ENCODE results near the gene WRAP73. TPM values are rescaled to one million over a fixed set of nuclear protein-coding genes. Genes with fewer than 3 reads are reported as not detected.

The WRAP73 gene
- total and polyA plus RNA-seq, 9 of the 15 experiments (the other 6 are each of a cell fraction or from before 2014, with no cell fraction given), result 4.3 to 51.8 (median 30.1) TPM

DNA sequence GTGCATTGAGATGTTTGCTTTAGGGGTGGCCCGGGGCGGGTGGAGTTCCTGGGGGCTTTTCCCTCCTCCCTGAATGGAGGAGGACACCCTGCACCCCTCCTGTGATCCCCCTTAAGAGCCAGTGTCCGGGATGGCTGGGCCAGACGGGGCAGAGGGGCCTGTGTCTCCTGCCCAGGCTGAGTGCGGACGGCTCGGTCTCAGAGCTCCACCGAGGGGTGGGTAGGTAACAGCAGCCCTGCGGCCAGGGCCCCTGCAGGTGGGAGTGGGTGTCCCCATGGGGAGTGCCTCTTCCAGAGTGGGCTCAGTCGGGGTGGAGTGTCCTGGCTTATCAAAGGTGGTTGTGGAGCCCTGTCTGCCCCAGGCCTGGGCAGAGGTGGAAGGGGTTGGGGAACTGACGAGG lies 25.5 kb upstream of the WRAP73 start (continued):
- TF ChIP-seq, protein P1, sequence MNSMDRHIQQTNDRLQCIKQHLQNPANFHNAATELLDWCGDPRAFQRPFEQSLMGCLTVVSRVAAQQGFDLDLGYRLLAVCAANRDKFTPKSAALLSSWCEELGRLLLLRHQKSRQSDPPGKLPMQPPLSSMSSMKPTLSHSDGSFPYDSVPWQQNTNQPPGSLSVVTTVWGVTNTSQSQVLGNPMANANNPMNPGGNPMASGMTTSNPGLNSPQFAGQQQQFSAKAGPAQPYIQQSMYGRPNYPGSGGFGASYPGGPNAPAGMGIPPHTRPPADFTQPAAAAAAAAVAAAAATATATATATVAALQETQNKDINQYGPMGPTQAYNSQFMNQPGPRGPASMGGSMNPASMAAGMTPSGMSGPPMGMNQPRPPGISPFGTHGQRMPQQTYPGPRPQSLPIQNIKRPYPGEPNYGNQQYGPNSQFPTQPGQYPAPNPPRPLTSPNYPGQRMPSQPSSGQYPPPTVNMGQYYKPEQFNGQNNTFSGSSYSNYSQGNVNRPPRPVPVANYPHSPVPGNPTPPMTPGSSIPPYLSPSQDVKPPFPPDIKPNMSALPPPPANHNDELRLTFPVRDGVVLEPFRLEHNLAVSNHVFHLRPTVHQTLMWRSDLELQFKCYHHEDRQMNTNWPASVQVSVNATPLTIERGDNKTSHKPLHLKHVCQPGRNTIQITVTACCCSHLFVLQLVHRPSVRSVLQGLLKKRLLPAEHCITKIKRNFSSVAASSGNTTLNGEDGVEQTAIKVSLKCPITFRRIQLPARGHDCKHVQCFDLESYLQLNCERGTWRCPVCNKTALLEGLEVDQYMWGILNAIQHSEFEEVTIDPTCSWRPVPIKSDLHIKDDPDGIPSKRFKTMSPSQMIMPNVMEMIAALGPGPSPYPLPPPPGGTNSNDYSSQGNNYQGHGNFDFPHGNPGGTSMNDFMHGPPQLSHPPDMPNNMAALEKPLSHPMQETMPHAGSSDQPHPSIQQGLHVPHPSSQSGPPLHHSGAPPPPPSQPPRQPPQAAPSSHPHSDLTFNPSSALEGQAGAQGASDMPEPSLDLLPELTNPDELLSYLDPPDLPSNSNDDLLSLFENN (IDR thresholded peaks at IDR 0.05; ENCODE audit: low read depth in 2 of 2, low read length in 2 of 2), result no peak
- TF ChIP-seq RAD51 (IDR thresholded peaks at IDR 0.05; ENCODE audit: borderline replicate concordance, low read depth) (no peak), HDGF (IDR thresholded peaks at IDR 0.05) (no peak), KLF13 (tag; IDR thresholded peaks at IDR 0.05; ENCODE audit: borderline replicate concordance, low read depth) (no peak), SMARCB1 (IDR thresholded peaks at IDR 0.05; ENCODE audit: insufficient read length, low read depth) (no peak)

DNA sequence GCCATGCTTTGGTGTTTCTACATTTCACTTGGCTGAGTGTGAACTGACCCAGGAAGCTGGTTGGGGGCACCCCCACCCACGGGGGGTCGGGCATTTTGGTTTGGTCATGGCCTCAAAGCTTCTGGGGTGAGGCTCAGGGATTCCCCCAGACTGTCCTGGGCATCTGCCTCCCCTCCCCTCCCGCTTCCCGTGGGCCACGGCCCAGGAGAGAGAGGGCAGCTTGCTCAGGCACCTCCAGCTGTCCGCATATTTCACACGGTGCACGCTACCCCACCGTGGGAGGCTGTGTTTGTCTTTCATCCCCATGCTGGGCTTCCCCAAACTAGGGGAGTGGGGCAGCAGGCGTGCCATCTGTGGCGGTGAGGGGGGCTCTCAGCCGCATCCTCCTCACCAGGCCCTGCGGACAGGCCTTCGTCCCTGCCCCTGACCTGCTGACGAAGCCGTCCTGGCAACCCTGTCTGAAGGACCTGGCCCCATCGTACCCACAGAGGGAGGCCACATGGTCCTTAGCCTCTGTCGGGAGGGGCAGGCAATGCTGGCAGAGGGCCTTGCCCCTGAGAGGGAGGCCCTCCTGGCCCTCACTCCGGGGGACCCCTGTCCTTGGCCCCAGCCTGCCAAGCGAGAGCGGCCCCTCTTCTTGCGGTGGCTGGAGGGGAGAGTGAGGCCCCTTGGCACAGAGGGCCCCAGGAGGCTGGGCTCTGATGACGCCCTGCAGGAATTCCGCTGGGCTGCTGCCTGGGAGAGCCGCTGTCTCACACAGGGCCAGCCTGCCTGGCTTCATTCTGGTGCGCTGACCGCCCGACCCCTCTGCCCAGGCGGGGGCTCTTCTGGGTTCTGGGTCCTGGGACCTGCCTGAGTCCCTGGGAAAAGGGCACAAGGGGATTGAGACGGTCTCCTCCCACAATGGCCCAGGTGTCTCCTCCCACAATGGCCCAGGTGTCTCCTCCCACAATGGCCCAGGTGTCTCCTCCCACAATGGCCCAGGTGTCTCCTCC lies 24.5 kb upstream of the WRAP73 start:
- intact Hi-C loops (cut with micrococcal nuclease) (no loop called here), in situ Hi-C loops (cut with MboI) (no loop called here)
- Histone ChIP-seq H3K9me3 (replicated peaks; ENCODE audit: control insufficient read depth, insufficient read depth, low read depth, low read length) (no peaks in the 10 kb centered on the region), H3K4me2 (ENCODE audit: insufficient read depth, low read length) (no peak overlapping the region), H3K27ac (ENCODE audit: extremely low read depth, low read depth, low read length) (no peak overlapping the region), H3K9ac (ENCODE audit: insufficient read depth in 1 of 2, low read depth in 2 of 2, low read length in 2 of 2) (peak overlapping the region in 1 of 2 experiments; percentile 70; a peak in 2 of 4 replicates), H4K20me1 (replicated peaks; ENCODE audit: control insufficient read depth, insufficient read depth, low read length) (peaks cover 58% of the 10 kb centered on the region), H3K79me2 (ENCODE audit: control insufficient read depth, insufficient read depth, low read length) (no peaks in the 10 kb centered on the region), H3K4me1 (replicated peaks in 1 of 2; ENCODE audit: control insufficient read depth in 2 of 2, insufficient read depth in 2 of 2, low read length in 2 of 2) (peaks cover 3 to 68% of the 10 kb centered on the region in 2 experiments; a peak in 3 of 5 replicates), H3K4me3 (no peak overlapping the region), H2AFZ (ENCODE audit: low read depth, low read length) (no peak overlapping the region), H3K36me3 (ENCODE audit: control insufficient read depth, insufficient read depth, low read length) (no peaks in the 10 kb centered on the region), H3K9me1 (ENCODE audit: control insufficient read depth, insufficient read depth, low read length) (peaks cover 4% of the 10 kb centered on the region), H3K27me3 (ENCODE audit: control insufficient read depth in 2 of 2, insufficient read depth in 2 of 2, low read length in 2 of 2) (peaks cover 47 to 76% of the 10 kb centered on the region in 2 experiments; a peak in 4 of 5 replicates)
- CTCF ChIA-PET (ENCODE audit: low intra/inter-chr PET ratio), result no interaction called here
- ATAC-seq (no peak), FAIRE-seq (no peak), DNase-seq (ENCODE audit: extremely low read depth in 1 of 4, low spot score in 3 of 4) (no peak)
- 7% methylated on average over 30 of the region's 30 CpGs for WGBS (ENCODE audit: insufficient coverage, low coverage, missing lambda C conversion rate)
- no TSS peak for BruUV-seq (replicated peaks)
- no peak for TF ChIP-seq ZNF175 (CRISPR knock-in tag; IDR thresholded peaks at IDR 0.05; ENCODE audit: low read depth)
- TF ChIP-seq, protein P2, sequence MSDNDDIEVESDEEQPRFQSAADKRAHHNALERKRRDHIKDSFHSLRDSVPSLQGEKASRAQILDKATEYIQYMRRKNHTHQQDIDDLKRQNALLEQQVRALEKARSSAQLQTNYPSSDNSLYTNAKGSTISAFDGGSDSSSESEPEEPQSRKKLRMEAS (CRISPR knock-in tag; IDR thresholded peaks at IDR 0.05), result 0 out of 2 replicates have a peak, but pooled peaks have one; percentile 17
- TF ChIP-seq, protein P3, sequence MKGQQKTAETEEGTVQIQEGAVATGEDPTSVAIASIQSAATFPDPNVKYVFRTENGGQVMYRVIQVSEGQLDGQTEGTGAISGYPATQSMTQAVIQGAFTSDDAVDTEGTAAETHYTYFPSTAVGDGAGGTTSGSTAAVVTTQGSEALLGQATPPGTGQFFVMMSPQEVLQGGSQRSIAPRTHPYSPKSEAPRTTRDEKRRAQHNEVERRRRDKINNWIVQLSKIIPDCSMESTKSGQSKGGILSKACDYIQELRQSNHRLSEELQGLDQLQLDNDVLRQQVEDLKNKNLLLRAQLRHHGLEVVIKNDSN (CRISPR knock-in tag; IDR thresholded peaks at IDR 0.05), result peak; percentile 19; the same call in 1 of the 2 replicates
- POLR2A ChIA-PET, result no interaction called here
